HL-60 (cell line): ENCODE measurements around the gene CCDC40.

Experiments used
- DNase-seq, 2 experiments: peaks; one replicate each; pipeline ENCODE4 v3.0.0-alpha.2; 2010 to 2020; ENCODE audit warnings: low read depth in 1 of 2, low spot score in 1 of 2
- H3K27ac ChIP-seq: fragments of 250-450 bp; sonication (Bioruptor Pico); replicated peaks from 2 replicates; pipeline ENCODE4 v1.5.1; 2020; ENCODE audit warnings: mild to moderate bottlenecking, moderate library complexity
- H3K27me3 ChIP-seq: fragments of 250-450 bp; sonication (Bioruptor Pico); 2 replicates; pipeline ENCODE4 v1.5.1; 2021; ENCODE audit warnings: mild to moderate bottlenecking, moderate library complexity; ENCODE audit not compliant: insufficient read depth, poor library complexity, severe bottlenecking
- H3K4me3 ChIP-seq: replicated peaks from 2 replicates; pipeline ENCODE4 v1.5.1; 2011; ENCODE audit warnings: mild to moderate bottlenecking, control low read depth, low read length; ENCODE audit not compliant: insufficient read depth
- CTCF ChIP-seq: IDR thresholded peaks from one replicate; pipeline ENCODE4 v1.5.1; 2011; ENCODE audit warnings: low read length, control low read depth, inconsistent platforms; ENCODE audit not compliant: insufficient read depth
- GABPA ChIP-seq: IDR thresholded peaks from 2 replicates; pipeline ENCODE4 v1.6.1; 2012; ENCODE audit warnings: low read depth
- POLR2AphosphoS5 ChIP-seq: IDR thresholded peaks from 2 replicates; pipeline ENCODE4 v1.6.1; 2012; ENCODE audit warnings: low read depth
- SPI1 ChIP-seq: IDR thresholded peaks from 2 replicates; pipeline ENCODE4 v1.6.1; 2012; ENCODE audit warnings: low read depth, mild to moderate bottlenecking, borderline replicate concordance
- TF ChIP-seq, protein P1 (sequence below): IDR thresholded peaks from 2 replicates; pipeline ENCODE4 v1.6.1; 2012; ENCODE audit warnings: low read depth; ENCODE audit not compliant: insufficient replicate concordance

CCDC40 gene

GRCh38 chr17:80026359-80027042 is 9.9 kb upstream of the CCDC40 start:
- no peak overlapping the region for H3K27ac ChIP-seq
- TF ChIP-seq, protein P1, sequence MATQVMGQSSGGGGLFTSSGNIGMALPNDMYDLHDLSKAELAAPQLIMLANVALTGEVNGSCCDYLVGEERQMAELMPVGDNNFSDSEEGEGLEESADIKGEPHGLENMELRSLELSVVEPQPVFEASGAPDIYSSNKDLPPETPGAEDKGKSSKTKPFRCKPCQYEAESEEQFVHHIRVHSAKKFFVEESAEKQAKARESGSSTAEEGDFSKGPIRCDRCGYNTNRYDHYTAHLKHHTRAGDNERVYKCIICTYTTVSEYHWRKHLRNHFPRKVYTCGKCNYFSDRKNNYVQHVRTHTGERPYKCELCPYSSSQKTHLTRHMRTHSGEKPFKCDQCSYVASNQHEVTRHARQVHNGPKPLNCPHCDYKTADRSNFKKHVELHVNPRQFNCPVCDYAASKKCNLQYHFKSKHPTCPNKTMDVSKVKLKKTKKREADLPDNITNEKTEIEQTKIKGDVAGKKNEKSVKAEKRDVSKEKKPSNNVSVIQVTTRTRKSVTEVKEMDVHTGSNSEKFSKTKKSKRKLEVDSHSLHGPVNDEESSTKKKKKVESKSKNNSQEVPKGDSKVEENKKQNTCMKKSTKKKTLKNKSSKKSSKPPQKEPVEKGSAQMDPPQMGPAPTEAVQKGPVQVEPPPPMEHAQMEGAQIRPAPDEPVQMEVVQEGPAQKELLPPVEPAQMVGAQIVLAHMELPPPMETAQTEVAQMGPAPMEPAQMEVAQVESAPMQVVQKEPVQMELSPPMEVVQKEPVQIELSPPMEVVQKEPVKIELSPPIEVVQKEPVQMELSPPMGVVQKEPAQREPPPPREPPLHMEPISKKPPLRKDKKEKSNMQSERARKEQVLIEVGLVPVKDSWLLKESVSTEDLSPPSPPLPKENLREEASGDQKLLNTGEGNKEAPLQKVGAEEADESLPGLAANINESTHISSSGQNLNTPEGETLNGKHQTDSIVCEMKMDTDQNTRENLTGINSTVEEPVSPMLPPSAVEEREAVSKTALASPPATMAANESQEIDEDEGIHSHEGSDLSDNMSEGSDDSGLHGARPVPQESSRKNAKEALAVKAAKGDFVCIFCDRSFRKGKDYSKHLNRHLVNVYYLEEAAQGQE: no peak
- TF ChIP-seq GABPA: no peak
- no peak for TF ChIP-seq POLR2AphosphoS5
- DNase-seq: no peak
- no peaks in the 10 kb centered on the region for H3K27me3 ChIP-seq
- H3K4me3 ChIP-seq: no peak overlapping the region

- DNase-seq: no peak
- Histone ChIP-seq H3K27ac (no peak overlapping the region), H3K27me3 (no peaks in the 10 kb centered on the region), H3K4me3 (no peak overlapping the region)
- TF ChIP-seq POLR2AphosphoS5: no peak
- TF ChIP-seq GABPA: no peak
- TF ChIP-seq, protein P1: no peak
- TF ChIP-seq CTCF: no peak
- TF ChIP-seq SPI1: no peak
Measured at GRCh38 chr17:80027043-80027435, 9.4 kb upstream of the CCDC40 start.

- DNase-seq: no peak
- Histone ChIP-seq H3K27ac (no peak overlapping the region), H3K27me3 (no peaks in the 10 kb centered on the region), H3K4me3 (no peak overlapping the region)
- TF ChIP-seq POLR2AphosphoS5: no peak
Measured at GRCh38 chr17:80028030-80028429, 8.4 kb upstream of the CCDC40 start.

- no peak overlapping the region for H3K4me3 ChIP-seq
- no peak for DNase-seq
- H3K27me3 ChIP-seq: peaks cover 5% of the 10 kb centered on the region
- TF ChIP-seq SPI1 (no peak), CTCF (no peak), GABPA (no peak), POLR2AphosphoS5 (no peak)
- TF ChIP-seq, protein P1: no peak
- no peak overlapping the region for H3K27ac ChIP-seq
Measured at GRCh38 chr17:80029258-80029974, 7.0 kb upstream of the CCDC40 start.
